Activated T-helper 1 cell treated with anti-CD3 and anti-CD28 coated beads, Interleukin-2, amount 50 U/mL, for 16 hours (primary cell): Measurements from ENCODE around the gene KRTAP4-5.
"Not testable (repeated sequence)": the region's sequence is repeated elsewhere in the genome, so short reads cannot be mapped to it uniquely, and the experiment has no call there.

ENCODE experiments used
- DNase-seq, 2 donors: peaks; one replicate each; pipeline ENCODE4 v3.0.0-alpha.2; 2020; ENCODE audit warnings: low read depth in 1 of 2, low spot score in 1 of 2

KRTAP4-5 gene

DNA sequence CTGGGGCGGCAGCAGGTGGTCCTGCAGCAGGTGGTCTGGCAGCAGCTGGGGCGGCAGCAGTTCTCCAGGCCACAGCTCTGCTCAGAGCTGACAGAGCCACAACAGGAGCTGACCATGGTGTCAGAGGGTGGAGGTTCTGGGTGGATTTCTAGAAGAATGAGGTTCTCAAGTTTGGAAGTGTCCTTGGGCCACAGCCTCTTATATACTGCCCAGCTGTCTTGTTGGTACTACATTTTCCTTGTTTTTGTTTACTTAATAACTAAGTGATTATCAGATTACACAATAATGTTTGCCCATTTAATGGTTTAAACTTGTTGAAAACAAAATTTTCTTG, at the start of gene KRTAP4-5:
Gene KRTAP4-5 (minus strand): TSS at position 174 of the 334 bp plus-strand sequence. CDS start 58 bp downstream, at position 116.
- no peak for DNase-seq

DNA sequence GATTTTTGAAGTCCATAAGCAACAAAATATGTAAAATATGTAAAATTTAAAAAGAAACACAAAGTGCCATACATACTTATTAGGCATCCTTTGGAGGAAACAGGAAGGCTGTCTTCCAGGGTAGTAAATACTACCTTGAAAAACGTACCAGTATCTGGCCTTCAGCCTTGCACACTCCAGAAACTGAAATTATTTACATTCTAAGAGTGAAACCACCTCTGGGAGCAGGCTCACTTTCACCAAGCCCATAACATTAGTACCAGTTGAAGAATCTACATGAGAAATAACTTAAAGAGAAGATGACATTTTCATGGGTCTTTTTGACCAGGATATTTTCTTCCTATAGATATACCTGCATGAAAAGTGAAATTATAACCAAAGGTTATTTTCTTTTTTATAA, 46.4 kb upstream of the KRTAP4-5 start:
- DNase-seq: no peak

DNA sequence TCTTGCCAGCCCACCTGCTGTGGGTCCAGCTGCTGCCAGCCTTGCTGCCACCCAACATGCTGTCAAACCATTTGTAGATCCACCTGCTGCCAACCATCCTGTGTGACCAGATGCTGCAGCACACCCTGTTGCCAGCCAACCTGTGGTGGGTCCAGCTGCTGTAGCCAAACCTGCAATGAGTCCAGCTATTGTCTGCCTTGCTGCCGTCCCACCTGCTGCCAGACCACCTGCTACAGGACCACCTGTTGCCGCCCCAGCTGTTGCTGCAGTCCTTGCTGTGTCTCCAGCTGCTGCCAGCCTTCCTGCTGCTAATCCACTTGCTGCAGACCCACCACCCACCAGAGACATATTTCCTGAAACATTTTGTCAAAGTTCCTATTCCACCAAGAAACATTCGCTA, 40.7 kb upstream of the KRTAP4-5 start:
- no peak for DNase-seq

DNA sequence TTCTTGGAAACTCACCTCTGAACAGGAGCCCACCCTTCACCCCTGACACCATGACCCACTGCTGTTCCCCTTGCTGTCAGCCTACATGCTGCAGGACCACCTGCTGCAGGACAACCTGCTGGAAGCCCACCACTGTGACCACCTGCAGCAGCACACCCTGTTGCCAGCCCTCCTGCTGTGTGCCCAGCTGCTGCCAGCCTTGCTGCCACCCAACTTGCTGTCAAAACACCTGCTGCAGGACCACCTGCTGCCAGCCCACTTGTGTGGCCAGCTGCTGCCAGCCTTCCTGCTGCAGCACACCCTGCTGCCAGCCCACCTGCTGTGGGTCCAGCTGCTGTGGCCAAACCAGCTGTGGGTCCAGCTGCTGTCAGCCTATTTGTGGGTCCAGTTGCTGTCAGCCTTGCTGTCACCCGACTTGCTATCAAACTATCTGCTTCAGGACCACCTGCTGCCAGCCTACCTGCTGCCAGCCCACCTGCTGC, 40.3 kb upstream of the KRTAP4-5 start, which contains the start of gene KRTAP9-1:
Gene KRTAP9-1 (plus strand): TSS at position 51 of the 482 bp plus-strand sequence. CDS start 0 bp downstream, at position 51.
- DNase-seq: not testable (repeated sequence)

- DNase-seq: no peak
Observed at GRCh38 chr17:41186872-41187271, 37.2 kb upstream of the KRTAP4-5 start.

- no peak for DNase-seq
Observed at GRCh38 chr17:41185001-41185400, 35.4 kb upstream of the KRTAP4-5 start.

GRCh38 chr17:41184480-41184961, 34.9 kb upstream of the KRTAP4-5 start, which contains the start of gene KRTAP4-1:
TSS of gene KRTAP4-1 (minus strand) at chr17:41184911. CDS start at chr17:41184854, 57 bp downstream.
- no peak for DNase-seq

- DNase-seq: no peak
Observed at GRCh38 chr17:41178843-41179616, 29.4 kb upstream of the KRTAP4-5 start.

DNA sequence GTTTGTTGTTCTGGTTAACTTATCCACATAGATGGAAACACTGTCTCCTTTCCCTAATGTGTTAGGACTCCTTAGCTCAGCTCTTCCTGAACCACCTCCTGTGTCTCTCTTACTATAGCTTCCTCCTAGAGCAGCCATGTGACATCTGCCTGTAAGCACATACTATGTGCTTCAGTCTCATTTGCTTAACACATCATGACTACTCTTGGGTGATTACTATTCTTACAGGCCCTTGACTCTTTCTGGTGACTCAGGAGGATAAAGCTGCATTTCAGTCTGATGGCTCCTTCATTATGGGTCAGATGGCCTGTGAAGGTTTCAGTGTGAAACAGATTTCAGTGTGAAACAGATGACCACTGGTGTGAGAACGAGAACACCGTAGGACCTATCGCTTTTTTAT, 28.7 kb upstream of the KRTAP4-5 start:
- no peak for DNase-seq

DNA sequence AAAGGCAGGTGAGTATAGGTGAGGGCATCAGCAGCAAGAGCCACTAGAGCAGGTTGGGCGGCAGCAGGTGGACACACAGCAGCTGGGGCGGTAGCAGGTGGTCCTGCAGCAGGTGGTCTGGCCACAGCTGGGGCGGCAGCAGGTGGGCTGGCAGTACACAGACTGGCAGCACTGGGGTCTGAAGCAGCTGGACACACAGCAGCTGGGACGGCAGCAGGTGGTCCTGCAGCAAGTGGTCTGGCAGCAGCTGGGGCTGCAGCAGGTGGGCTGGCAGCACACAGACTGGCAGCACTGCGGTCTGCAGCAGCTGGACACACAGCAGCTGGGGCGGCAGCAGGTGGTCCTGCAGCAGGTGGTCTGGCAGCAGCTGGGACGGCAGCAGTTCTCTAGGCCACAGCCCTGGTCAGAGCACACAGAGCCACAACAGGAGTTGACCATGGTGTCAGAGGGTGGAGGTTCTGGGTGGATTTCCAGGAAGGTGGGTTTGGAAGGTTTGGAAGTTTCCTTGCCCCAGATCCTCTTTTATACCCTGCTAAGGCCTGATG, 28.2 kb upstream of the KRTAP4-5 start, which contains the start of gene KRTAP4-2:
Gene KRTAP4-2 (minus strand): TSS at position 495 of the 545 bp plus-strand sequence. CDS start 57 bp downstream, at position 438.
- no peak for DNase-seq

GRCh38 chr17:41176744-41177387, 27.2 kb upstream of the KRTAP4-5 start:
- no peak for DNase-seq

DNA sequence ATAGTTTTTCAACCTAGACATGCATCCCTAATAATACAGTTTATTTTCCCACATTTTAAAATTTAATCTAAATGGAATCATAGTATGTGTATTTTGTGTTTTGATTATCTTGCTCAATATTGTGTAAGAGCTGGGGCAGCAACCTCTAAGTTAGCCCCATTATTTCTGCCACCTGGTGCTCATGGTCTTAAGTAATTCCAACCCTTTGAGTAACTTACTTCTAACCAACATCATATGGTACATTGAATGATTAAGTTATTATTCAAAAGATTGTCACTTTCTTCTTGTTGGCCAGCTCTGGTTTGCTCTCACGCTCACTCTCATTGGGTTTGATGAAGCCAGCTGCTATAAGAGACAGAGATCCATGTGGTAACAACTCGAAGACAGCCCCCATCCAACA, 22.3 kb upstream of the KRTAP4-5 start:
- no peak for DNase-seq

DNA sequence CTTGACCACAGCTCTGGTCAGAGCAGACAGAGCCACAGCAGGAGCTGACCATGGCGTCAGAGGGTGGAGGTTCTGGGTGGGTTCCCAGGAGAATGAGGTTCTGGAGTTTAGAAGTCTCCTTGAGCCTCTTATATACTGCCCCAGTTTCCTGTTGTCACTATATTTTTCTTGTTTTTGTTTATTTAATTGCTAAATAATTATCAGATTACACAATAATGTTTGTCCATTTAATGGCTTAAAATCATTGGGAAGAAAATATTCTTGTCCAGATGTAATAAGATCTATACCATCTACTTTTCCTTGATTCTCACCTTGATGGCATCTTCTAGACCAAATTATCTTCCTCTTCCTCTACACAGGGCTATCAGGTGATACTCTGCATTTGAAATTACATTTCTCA, 18.5 kb upstream of the KRTAP4-5 start, which contains the start of gene KRTAP4-3:
Gene KRTAP4-3 (minus strand): TSS at position 101 of the 400 bp plus-strand sequence. CDS start 49 bp downstream, at position 52.
- DNase-seq: no peak

DNA sequence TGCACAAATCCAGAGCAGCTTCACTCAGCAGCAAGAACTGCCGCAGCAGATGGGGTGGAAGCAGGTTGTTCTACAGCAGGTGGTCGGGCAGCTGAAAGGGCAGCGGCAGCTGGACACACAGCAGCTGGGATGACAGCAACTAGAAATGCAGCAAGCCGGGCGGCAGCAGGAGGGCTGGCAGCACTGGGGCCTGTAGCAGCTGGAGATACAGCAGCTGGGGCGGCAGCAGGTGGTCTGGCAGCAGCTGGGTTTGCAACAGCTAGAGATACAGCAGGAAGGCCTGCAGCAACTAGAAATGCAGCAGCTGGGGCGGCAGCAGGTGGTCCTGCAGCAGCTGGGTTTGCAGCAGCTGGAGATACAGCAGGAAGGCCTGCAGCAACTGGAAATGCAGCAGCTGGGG, 17.9 kb upstream of the KRTAP4-5 start:
- no peak for DNase-seq

GRCh38 chr17:41163828-41164227, 14.2 kb upstream of the KRTAP4-5 start:
- DNase-seq: no peak

DNA sequence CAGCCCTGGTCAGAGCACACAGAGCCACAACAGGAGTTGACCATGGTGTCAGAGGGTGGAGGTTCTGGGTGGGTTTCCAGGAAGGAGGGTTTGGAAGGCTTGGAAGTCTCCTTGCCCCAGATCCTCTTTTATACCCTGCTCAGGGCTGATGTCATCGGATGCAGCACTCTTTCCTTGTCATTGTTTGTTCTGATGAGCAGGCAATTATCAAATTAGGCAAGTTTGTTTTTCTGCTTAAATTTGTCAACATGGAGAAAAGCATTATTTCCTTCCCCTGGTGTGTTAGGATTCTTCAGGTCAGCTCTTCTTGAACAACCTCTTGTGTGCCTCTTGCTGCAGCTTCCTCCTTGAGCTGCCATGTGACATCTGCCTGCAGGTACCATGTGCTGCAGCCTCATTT, 11.0 kb upstream of the KRTAP4-5 start, which contains the start of gene KRTAP4-4:
Gene KRTAP4-4 (minus strand): TSS at position 101 of the 400 bp plus-strand sequence. CDS start 57 bp downstream, at position 44.
- DNase-seq: no peak

- not testable (repeated sequence) for DNase-seq
Observed at GRCh38 chr17:41160190-41160589, 10.6 kb upstream of the KRTAP4-5 start.

GRCh38 chr17:41153856-41154255, 4.2 kb upstream of the KRTAP4-5 start:
- DNase-seq: no peak

DNA sequence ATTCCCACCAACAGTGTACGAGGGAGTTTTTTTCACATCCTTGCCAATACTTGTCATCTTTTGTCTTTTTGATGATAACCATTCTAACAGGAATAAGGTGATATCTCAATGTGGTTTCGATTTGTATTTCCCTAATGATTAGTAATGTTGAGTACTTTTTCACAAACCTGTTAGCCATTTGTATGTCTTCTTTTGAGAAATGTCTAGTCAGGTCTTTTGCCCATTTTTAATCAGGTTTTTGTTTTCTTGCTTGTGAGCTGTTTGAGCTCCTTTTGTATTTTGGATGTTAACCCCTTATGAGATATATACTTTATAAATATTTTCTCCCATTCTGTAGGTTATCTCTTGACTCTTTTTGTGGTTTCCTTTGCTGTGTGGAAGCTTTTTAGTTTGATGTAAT, 1.9 kb upstream of the KRTAP4-5 start:
- DNase-seq: no peak

DNA sequence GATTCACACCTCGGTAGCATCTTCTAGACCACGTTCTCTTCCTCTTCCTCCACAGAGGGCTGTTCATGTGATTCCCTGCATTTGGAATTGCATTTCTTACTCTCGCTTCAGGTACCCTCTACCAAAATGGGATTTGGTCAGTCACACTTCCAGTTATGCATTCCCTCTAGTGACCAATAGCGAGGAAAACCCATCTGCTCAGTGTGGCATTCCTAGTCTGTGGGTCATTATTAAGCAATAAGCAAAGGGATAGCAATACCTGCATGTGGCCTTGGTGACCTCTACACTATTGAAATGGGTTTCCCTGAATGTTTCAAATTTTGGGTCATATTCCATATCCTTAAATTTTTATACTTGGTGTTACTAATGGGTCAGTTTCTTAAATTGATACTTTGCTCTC, 401 bp upstream of the KRTAP4-5 start:
- no peak for DNase-seq

GRCh38 chr17:41148971-41149651, 514 bp downstream of the KRTAP4-5 start:
- not testable (repeated sequence) for DNase-seq
